Skin epidermis (tissue), 12 donors: ENCODE data around the gene DELE1.

Source experiments
- H3K27ac ChIP-seq, 21 experiments: fragments of 200-600 bp; sonication (generic) in 11 of 21; one replicate each; pipeline ENCODE4 v1.5.0; 2020; ENCODE audit warnings: mild to moderate bottlenecking in 3 of 21, inconsistent platforms in 2 of 21, moderate library complexity in 2 of 21
- H3K4me3 ChIP-seq, 7 experiments: fragments of 200-600 bp; sonication (generic) in 2 of 7; one replicate each; pipeline ENCODE4 v1.5.0; 2020; ENCODE audit warnings: inconsistent platforms in 2 of 7, mild to moderate bottlenecking in 2 of 7, moderate library complexity in 1 of 7

The DELE1 gene

GRCh38 chr5:141919218-141920119, 4.2 kb upstream of the DELE1 start:
- Histone ChIP-seq H3K4me3 (no peak overlapping the region), H3K27ac (no peak overlapping the region)

GRCh38 chr5:141920771-141921170, 2.9 kb upstream of the DELE1 start:
- H3K27ac ChIP-seq: no peak overlapping the region
- H3K4me3 ChIP-seq: no peak overlapping the region

GRCh38 chr5:141922827-141923447, 734 bp upstream of the DELE1 start:
- H3K4me3 ChIP-seq: peak overlapping the region; percentile 48 to 69 (median 56)
- H3K27ac ChIP-seq: peak overlapping the region; percentile 85 to 99 (median 95)

DNA sequence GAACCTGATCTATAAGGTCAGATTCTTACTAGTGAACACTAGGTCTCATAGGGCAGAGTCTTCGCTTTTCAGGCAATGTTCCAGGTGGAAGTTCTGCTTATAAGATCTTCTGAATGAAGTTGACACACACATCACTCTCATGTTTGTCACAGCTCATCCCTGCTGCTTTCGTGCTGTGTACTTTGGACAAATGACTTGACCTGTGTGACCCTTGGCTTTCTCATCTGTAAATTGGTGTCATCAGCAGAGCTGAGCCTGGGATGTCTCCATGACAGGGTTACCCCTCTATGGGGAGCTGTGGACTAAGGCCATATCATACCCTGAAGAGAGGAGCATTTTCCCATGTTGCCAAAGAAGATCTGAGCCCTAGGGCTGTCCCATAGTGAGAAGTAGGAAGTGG, 2.8 kb downstream of the DELE1 start:
- Histone ChIP-seq H3K27ac (no peak overlapping the region), H3K4me3 (no peak overlapping the region)

- H3K27ac ChIP-seq: no peak overlapping the region
Observed at GRCh38 chr5:141928051-141928450, 4.4 kb downstream of the DELE1 start.

GRCh38 chr5:141929398-141930058, 5.9 kb downstream of the DELE1 start:
- no peak overlapping the region for H3K27ac ChIP-seq
- H3K4me3 ChIP-seq: no peak overlapping the region

More at GRCh38 chr5:141928051-141928450, 4.4 kb downstream of the DELE1 start:
- H3K4me3 ChIP-seq: no peak overlapping the region

DNA sequence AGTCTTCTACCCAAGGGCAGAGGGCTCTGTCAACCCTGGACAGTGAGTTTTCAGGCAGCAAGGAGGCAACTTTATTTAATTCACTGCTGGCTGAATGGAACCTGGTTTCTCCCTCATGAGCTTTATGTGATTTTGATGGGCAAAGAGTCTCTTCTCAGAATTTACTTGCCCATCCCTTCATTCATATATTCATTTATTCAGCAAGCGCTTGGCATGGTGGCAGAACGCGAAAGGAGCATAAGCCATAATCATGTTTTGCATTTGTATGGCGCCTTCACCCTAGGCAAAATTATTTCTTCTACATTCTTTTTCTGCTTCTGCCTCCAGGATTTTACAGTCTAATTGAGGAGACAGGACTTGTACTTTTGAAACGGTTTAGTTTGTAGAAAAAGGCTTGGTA, 8.0 kb downstream of the DELE1 start:
- H3K4me3 ChIP-seq: no peak overlapping the region
- H3K27ac ChIP-seq: no peak overlapping the region

DNA sequence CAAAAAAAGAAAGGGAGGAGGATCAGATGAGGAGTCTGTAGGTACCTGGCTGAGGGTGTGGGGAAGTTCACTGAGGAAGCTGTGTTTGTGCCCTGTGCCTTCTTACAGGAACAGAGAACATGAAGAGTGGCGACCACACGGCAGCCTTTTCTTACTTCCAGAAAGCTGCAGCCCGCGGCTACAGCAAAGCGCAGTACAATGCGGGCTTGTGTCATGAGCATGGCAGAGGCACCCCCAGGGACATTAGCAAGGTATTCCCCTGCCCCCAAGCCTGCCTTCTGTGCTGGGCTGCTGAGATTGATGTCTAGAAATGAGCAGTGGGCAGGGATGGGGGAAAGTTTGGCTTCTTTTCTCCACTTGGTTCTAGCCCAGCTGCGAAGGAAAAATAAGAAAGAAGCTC, 9.5 kb downstream of the DELE1 start:
- H3K27ac ChIP-seq: no peak overlapping the region
- no peak overlapping the region for H3K4me3 ChIP-seq

- no peak overlapping the region for H3K4me3 ChIP-seq
- H3K27ac ChIP-seq: no peak overlapping the region
Observed at GRCh38 chr5:141934099-141934844, 10.6 kb downstream of the DELE1 start.

GRCh38 chr5:141935538-141935937, 11.9 kb downstream of the DELE1 start:
- Histone ChIP-seq H3K4me3 (no peak overlapping the region), H3K27ac (peak overlapping the region in 1 of 21 experiments; percentile 14)

GRCh38 chr5:141940695-141941271, 17.1 kb downstream of the DELE1 start:
- no peak overlapping the region for H3K4me3 ChIP-seq
- H3K27ac ChIP-seq: peak overlapping the region in 18 of 21 experiments; percentile 21 to 82 (median 52)

- peak overlapping the region in 17 of 21 experiments; percentile 21 to 82 (median 50) for H3K27ac ChIP-seq
- H3K4me3 ChIP-seq: no peak overlapping the region
Observed at GRCh38 chr5:141941307-141941706, 17.6 kb downstream of the DELE1 start.

DNA sequence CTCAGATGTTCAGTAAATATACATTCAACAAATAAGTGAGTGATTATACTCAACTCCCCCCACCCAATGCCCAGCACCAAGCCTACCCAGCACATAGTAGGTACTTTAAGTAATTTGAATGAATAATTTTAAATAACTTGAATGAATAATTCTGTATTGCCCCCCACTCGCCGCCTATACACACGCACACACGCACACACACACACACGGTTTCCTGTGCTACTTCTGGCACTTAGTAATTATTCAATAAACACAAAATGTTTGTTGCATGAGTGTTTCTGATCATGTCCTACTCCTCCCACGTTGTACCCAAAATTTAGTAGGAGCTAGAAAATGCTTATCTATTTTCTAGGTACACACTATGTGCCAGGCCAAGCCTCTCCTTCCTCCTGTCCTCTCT, 18.1 kb downstream of the DELE1 start:
- H3K27ac ChIP-seq: peak overlapping the region in 9 of 21 experiments; percentile 20 to 82 (median 50)
- no peak overlapping the region for H3K4me3 ChIP-seq

GRCh38 chr5:141942185-141942857, 18.6 kb downstream of the DELE1 start:
- no peak overlapping the region for H3K4me3 ChIP-seq
- H3K27ac ChIP-seq: peak overlapping the region in 4 of 21 experiments; percentile 20 to 55 (median 46)

GRCh38 chr5:141944076-141944475, 20.4 kb downstream of the DELE1 start:
- no peak overlapping the region for H3K4me3 ChIP-seq
- no peak overlapping the region for H3K27ac ChIP-seq

- Histone ChIP-seq H3K27ac (peak overlapping the region in 3 of 21 experiments; percentile 4 to 22 (median 6)), H3K4me3 (no peak overlapping the region)
Observed at GRCh38 chr5:141945511-141946051, 21.9 kb downstream of the DELE1 start.

DNA sequence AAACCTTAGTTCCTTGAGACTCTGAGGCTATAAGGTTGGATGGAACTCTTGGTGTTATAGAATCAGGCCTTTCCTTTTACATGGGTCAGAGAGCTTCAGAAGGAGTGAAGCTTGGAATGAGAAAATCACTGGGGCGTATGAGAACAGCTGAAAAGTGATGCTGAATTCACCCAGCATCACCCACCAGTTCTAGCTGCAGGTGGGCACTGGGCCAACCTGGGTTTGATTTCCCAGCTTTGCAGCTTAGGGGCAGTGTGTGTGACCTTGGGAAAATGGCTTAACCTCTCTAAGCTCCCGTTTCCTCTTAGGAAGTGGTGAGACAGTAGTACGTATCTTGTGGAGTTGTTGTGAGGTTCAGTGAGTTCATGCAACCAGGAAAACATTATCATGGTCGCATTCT, 23.6 kb downstream of the DELE1 start:
- Histone ChIP-seq H3K27ac (no peak overlapping the region), H3K4me3 (no peak overlapping the region)

DNA sequence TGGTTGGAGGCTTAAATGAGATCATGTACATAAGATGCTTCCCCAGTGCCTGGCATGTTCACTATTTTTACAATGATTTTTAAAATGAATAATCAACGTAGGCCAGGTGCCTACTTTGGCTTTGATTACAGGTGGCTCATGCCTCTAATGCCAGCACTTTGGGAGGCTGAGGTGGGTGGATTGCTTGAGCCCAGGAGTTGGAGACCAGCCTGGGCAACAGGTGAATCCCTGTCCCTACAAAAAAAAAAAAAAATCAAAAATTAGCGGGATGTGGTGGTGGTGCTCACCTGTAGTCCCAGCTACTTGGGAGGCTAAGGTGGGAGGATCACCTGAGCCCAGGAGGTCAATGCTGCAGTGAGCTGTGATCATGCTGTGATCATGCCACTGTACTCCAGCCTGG, 25.1 kb downstream of the DELE1 start:
- H3K27ac ChIP-seq: no peak overlapping the region
- H3K4me3 ChIP-seq: no peak overlapping the region

- Histone ChIP-seq H3K27ac (no peak overlapping the region), H3K4me3 (no peak overlapping the region)
Observed at GRCh38 chr5:141949511-141949910, 25.8 kb downstream of the DELE1 start.
